ENCODE results near the gene NHERF1. TPM values are rescaled to one million over a fixed set of nuclear protein-coding genes. Genes with fewer than 3 reads are reported as not detected.
A peak's percentile ranks its signal among the peaks of the same experiment; 100 is the strongest.

The NHERF1 gene
- total and polyA plus RNA-seq, 2 of the 8 experiments (the other 6 are each of a cell fraction or from before 2014, with no cell fraction given) = 92.9 to 99.2 TPM

DNA sequence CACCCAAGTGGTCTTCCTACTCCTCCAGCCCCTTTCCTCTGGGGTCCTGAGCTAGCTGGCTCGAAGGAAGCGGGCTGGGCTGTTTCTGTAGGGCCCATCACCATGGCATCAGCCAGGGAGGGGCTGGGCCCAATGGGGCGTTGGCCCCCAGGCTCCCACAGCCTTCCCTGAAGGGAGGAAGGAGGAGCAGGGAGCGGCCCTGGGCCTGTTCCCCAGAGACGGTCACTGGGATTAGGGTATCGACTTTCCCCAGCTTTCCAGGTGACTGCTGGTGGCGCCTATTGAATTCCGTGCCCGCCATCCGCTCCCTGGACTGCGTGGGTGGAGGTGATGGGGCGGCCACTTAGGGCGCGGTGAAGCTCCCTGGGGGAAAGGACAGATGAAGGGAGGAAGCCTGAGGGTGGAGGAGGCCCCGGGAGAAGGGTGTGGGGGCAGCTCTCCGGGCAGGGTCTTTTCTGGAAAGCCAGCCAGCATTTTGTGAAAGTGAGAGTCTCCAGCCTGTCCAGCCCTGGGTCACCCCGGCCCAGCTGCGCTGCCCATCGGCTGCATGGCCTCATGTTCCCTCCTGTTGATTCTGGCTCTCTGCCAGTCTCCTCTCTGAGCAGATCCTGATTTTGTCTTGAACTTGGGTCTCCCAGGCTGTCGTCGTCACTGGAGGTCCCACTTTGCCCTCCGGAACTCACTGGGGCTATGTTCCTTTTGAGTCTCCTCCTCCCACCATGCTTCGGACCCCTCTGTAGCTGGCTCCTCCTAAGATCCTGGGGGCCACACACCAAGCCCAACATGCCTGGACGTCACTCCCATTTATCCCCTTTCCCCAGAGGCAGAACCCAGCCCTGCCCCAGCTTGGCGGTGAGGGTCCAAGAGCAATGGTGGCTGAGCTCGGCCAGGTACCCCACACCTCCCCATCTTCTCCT, 9.8 kb downstream of the NHERF1 start:
- Histone ChIP-seq H4K8ac (ENCODE audit: extremely low read depth, insufficient read depth, low read length) (0 out of 2 replicates have a peak overlapping the region, but pooled peaks have one; percentile 15), H3K27ac (ENCODE audit: low read depth, low read length) (peak overlapping the region; percentile 45; the same call in 1 of the 2 replicates), H2BK15ac (ENCODE audit: low read length) (peak overlapping the region; percentile 88), H3K4ac (replicated peaks; ENCODE audit: insufficient read length, low read depth, low read length) (no peak overlapping the region), H3K4me2 (ENCODE audit: insufficient read depth in 1 of 2, low read depth in 2 of 2, low read length in 2 of 2) (no peak overlapping the region; a peak in 1 of 4 replicates), H3K36me3 (ENCODE audit: control insufficient read depth in 2 of 4, insufficient read depth in 4 of 4, low read length in 3 of 4) (0 out of 8 replicates have a peak, but pooled peaks cover 0 to 1% (median 0%) of the 10 kb centered on the region in 4 experiments), H3K56ac (replicated peaks; ENCODE audit: insufficient read length, low read depth, low read length) (no peak overlapping the region), H3K14ac (ENCODE audit: insufficient read length) (no peak overlapping the region), H4K5ac (ENCODE audit: insufficient read length, low read depth, low read length) (peak overlapping the region; percentile 1), H3K23ac (ENCODE audit: insufficient read length) (no peak overlapping the region), H3K27me3 (replicated peaks in 1 of 4; ENCODE audit: control insufficient read depth in 3 of 4, extremely low read depth in 1 of 4, insufficient read depth in 3 of 4, low read length in 3 of 4) (no peaks in the 10 kb centered on the region), H3K18ac (ENCODE audit: extremely low read depth, low read length) (peak overlapping the region; percentile 83), H2BK12ac (ENCODE audit: low read depth, low read length) (peak overlapping the region; percentile 75; the same call in 1 of the 2 replicates), H2BK20ac (ENCODE audit: low read length) (no peak overlapping the region), H2AK5ac (ENCODE audit: low read depth, low read length) (peak overlapping the region; percentile 13; the same call in 1 of the 2 replicates), H2BK5ac (ENCODE audit: low read depth, low read length) (peak overlapping the region; percentile 73), H4K20me1 (replicated peaks in 1 of 2; ENCODE audit: control insufficient read depth in 1 of 2, insufficient read depth in 2 of 2, low read length in 2 of 2) (peaks cover 3 to 19% of the 10 kb centered on the region in 2 experiments), H4K91ac (replicated peaks; ENCODE audit: insufficient read length, low read length) (peak overlapping the region; percentile 1), H3K79me1 (ENCODE audit: low read depth, low read length) (peaks cover 27% of the 10 kb centered on the region), H2AFZ (ENCODE audit: low read length) (no peak overlapping the region), H3K79me2 (ENCODE audit: control insufficient read depth in 1 of 2, insufficient read depth in 2 of 2, low read length in 2 of 2) (peaks cover 0 to 75% of the 10 kb centered on the region in 2 experiments; a peak in 2 of 4 replicates), H3K9ac (replicated peaks in 1 of 4; ENCODE audit: extremely low read depth in 1 of 4, low read depth in 3 of 4, low read length in 3 of 4) (no peak overlapping the region), H3K4me1 (replicated peaks in 1 of 4; ENCODE audit: control insufficient read depth in 3 of 4, insufficient read depth in 4 of 4, low read length in 3 of 4) (peaks cover 10 to 56% (median 44%) of the 10 kb centered on the region in 4 experiments), H3K23me2 (ENCODE audit: low read depth, low read length) (no peaks in the 10 kb centered on the region), H3K9me3 (ENCODE audit: insufficient read depth in 2 of 2, low read depth in 1 of 2, low read length in 1 of 2) (no peaks in the 10 kb centered on the region), H3K4me3 (ENCODE audit: extremely low read depth in 1 of 4, insufficient read depth in 2 of 4, low read depth in 3 of 4, low read length in 4 of 4) (no peak overlapping the region), H2BK120ac (replicated peaks; ENCODE audit: low read depth, low read length) (no peak overlapping the region)
- no peak for DNase-seq (ENCODE audit: low read depth in 1 of 2, low spot score in 2 of 2)
- POLR2A ChIA-PET (ENCODE audit: partially characterized antibody) = interaction anchor here (1.3 to 5.4 kb wide), 5 partner anchors 9 to 17 kb away, joined by 4 to 32 read pairs (median 9); partner anchors contain the start of genes NAT9 and NHERF1
- CTCF ChIA-PET (ENCODE audit: partially characterized antibody) = interaction anchor here (0.9 to 15.7 kb wide), 8 partner anchors 8 to 105 kb away, joined by 4 to 231 read pairs (median 28); partner anchors contain the start of genes NAT9 and RAB37
- no peak for TF ChIP-seq CBX8 (IDR thresholded peaks at IDR 0.05; ENCODE audit: borderline replicate concordance, low read depth, low read length)
- no peak for TF ChIP-seq CTBP2 (IDR thresholded peaks at IDR 0.05; ENCODE audit: borderline replicate concordance, insufficient read depth, insufficient read length, low read length)
- no peak for TF ChIP-seq KDM1A (IDR thresholded peaks at IDR 0.05; ENCODE audit: borderline replicate concordance, low read length)
- no peak for TF ChIP-seq POLR2AphosphoS5 (IDR thresholded peaks at IDR 0.05; ENCODE audit: low read depth, low read length)
- no peak for FAIRE-seq
- 82% methylated on average over 24 of the region's 26 CpGs; no CpG with 5 or more reads in 1 of the 2 experiments for WGBS, 2 experiments (ENCODE audit: extremely low coverage in 1 of 2, insufficient coverage in 1 of 2, insufficient read length in 1 of 2, insufficient replicate concordance in 2 of 2, low coverage in 1 of 2, low lambda C conversion rate in 2 of 2, missing lambda C conversion rate in 1 of 2)

Data from H1 (cell line).